NB4 (cell line): ENCODE results near the gene ZBTB11.

ENCODE experiments used
- MYC ChIP-seq: IDR thresholded peaks from 2 replicates; pipeline ENCODE4 v1.6.1; 2011; ENCODE audit warnings: low read depth, low read length
- POLR2A ChIP-seq: IDR thresholded peaks from 2 replicates; pipeline ENCODE4 v1.6.1; 2011; ENCODE audit warnings: mild to moderate bottlenecking; ENCODE audit not compliant: insufficient read length; ENCODE audit errors: extremely low read depth
- TF ChIP-seq, protein P1 (sequence below): IDR thresholded peaks from one replicate; pipeline ENCODE4 v1.5.1; 2012; ENCODE audit warnings: low read depth, low read length

DNA sequence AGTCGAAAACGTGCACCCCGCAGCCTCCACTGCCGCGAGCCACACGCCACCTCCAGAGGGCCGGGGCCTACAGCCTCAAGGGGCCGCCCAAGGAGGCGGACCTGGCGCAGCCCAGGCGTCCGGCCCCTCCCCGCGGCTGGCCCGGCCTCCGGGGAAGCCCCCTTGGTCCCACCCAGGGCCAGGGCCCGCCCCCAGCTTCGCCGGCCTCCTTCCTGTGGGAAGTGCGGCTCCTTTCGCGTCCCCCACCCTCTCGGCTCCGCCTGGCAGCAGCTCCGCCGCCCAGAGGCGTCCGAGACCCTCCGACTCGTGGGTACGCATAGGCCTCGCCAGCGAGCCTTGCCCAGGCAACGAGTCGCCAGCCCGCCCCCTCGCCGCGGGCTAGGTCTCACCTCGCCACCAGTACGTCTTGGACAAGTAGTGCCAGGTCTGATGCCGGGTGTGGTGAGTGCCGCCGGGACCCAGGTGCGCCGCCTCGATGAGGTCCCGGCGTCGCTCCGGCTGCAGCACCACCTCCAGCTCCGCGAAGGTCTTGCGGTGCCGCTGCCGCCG is 642 bp downstream of the ZBTB11 start:
- TF ChIP-seq, protein P1, sequence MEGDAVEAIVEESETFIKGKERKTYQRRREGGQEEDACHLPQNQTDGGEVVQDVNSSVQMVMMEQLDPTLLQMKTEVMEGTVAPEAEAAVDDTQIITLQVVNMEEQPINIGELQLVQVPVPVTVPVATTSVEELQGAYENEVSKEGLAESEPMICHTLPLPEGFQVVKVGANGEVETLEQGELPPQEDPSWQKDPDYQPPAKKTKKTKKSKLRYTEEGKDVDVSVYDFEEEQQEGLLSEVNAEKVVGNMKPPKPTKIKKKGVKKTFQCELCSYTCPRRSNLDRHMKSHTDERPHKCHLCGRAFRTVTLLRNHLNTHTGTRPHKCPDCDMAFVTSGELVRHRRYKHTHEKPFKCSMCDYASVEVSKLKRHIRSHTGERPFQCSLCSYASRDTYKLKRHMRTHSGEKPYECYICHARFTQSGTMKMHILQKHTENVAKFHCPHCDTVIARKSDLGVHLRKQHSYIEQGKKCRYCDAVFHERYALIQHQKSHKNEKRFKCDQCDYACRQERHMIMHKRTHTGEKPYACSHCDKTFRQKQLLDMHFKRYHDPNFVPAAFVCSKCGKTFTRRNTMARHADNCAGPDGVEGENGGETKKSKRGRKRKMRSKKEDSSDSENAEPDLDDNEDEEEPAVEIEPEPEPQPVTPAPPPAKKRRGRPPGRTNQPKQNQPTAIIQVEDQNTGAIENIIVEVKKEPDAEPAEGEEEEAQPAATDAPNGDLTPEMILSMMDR = no peak
- TF ChIP-seq POLR2A (peak; percentile 54), MYC (0 out of 2 replicates have a peak, but pooled peaks have one; percentile 51)
